ENCODE data around the gene CFD. TPM values are rescaled to one million over a fixed set of nuclear protein-coding genes. Genes with fewer than 3 reads are reported as not detected.

Gene CFD
- total RNA-seq, 1 experiment from 2014 or later: 1.9 TPM

GRCh38 chr19:900302-901111 is 41.0 kb downstream of the CFD start:
- Histone ChIP-seq H3K9ac (ENCODE audit: extremely low read depth, insufficient read length, low read length) (no peak overlapping the region), H2BK15ac (ENCODE audit: low read depth, low read length) (no peak overlapping the region), H3K79me2 (ENCODE audit: insufficient read depth, low read length) (peaks cover 3% of the 10 kb centered on the region; the same call in 1 of the 2 replicates), H3K4me2 (ENCODE audit: insufficient read depth, insufficient read length, low read length) (no peak overlapping the region), H4K20me1 (ENCODE audit: control insufficient read depth, insufficient read depth, insufficient read length) (no peaks in the 10 kb centered on the region), H3K23me2 (ENCODE audit: insufficient read length, low read depth, low read length, poor library complexity, severe bottlenecking) (no peaks in the 10 kb centered on the region), H2BK120ac (ENCODE audit: low read depth, low read length, poor library complexity, severe bottlenecking) (no peak overlapping the region), H2AK5ac (ENCODE audit: insufficient read length, low read length) (no peak overlapping the region), H3K9me3 (ENCODE audit: control insufficient read depth, low read depth, low read length) (no peaks in the 10 kb centered on the region), H4K5ac (ENCODE audit: insufficient read length, low read depth, low read length) (no peak overlapping the region), H3K27me3 (ENCODE audit: insufficient read depth, low read length) (no peaks in the 10 kb centered on the region), H3K56ac (ENCODE audit: insufficient read length, low read depth, low read length) (no peak overlapping the region), H3K4me1 (ENCODE audit: insufficient read depth, low read length) (no peaks in the 10 kb centered on the region; the same call in 1 of the 2 replicates), H3K14ac (ENCODE audit: insufficient read depth, low read length) (no peak overlapping the region), H2BK12ac (ENCODE audit: insufficient read length, low read depth, low read length) (no peak overlapping the region), H2AFZ (ENCODE audit: low read length) (no peak overlapping the region), H3T11ph (ENCODE audit: low read length) (no peak overlapping the region), H3K18ac (ENCODE audit: insufficient read length, low read depth, low read length) (no peak overlapping the region), H4K8ac (replicated peaks; ENCODE audit: insufficient read length, low read depth, low read length) (no peak overlapping the region), H2BK5ac (ENCODE audit: insufficient read length, low read length) (no peak overlapping the region), H3K23ac (ENCODE audit: insufficient read length, low read depth, low read length) (no peak overlapping the region), H2BK20ac (ENCODE audit: low read depth, low read length, poor library complexity, severe bottlenecking) (no peak overlapping the region), H3K4ac (ENCODE audit: low read depth, low read length) (no peak overlapping the region), H4K91ac (ENCODE audit: insufficient read length, low read depth, low read length) (no peak overlapping the region), H3K27ac (ENCODE audit: insufficient read length, low read depth, low read length) (no peak overlapping the region), H3K79me1 (ENCODE audit: insufficient read depth, low read depth, low read length, poor library complexity, severe bottlenecking) (peaks cover 6% of the 10 kb centered on the region)
- TF ChIP-seq CTCF (conservative IDR thresholded peaks at IDR 0.05): no peak
- Mint-ChIP-seq H3K4me3 (peak overlapping the region in 1 of 2 experiments; percentile 42; a peak in 1 of 5 replicates), H3K27me3 (ENCODE audit: low read depth) (no peaks in the 10 kb centered on the region; the same call in 1 of the 2 replicates), H3K27ac (0 out of 7 replicates have a peak overlapping the region, but pooled peaks of 1 of the 3 experiments have one; percentile 66), H3K36me3 (ENCODE audit: insufficient read depth in 1 of 3, low read depth in 3 of 3) (peaks cover 2 to 29% (median 29%) of the 10 kb centered on the region in 3 experiments; a peak in 5 of 7 replicates), H3K9me3 (no peaks in the 10 kb centered on the region), H3K4me1 (peaks cover 0 to 29% of the 10 kb centered on the region in 2 experiments; a peak in 2 of 4 replicates)
- DNase-seq: peak; percentile 84
- no CpG with 5 or more reads among the region's 30 CpGs for WGBS (ENCODE audit: extremely low coverage, insufficient read length, low lambda C conversion rate)

Data from H9 (cell line).